Ascending aorta (tissue), 2 donors: ENCODE results near the gene STX7. TPM values are rescaled to one million over a fixed set of nuclear protein-coding genes. Genes with fewer than 3 reads are reported as not detected.

Experiments used
- DNase-seq, 2 donors: peaks; one replicate each; pipeline ENCODE4 v3.0.0-alpha.2; 2019; ENCODE audit warnings: low spot score in 2 of 2
- H3K27ac ChIP-seq, 2 donors: fragments of 200-600 bp; sonication (generic); one replicate each; pipeline ENCODE4 v1.5.1; 2016 to 2017; ENCODE audit warnings: mild to moderate bottlenecking in 1 of 2
- H3K27me3 ChIP-seq: fragments of 200-600 bp; sonication (generic); one replicate; pipeline ENCODE4 v1.5.1; 2017
- H3K36me3 ChIP-seq, 2 donors: fragments of 200-600 bp; sonication (generic); one replicate each; pipeline ENCODE4 v1.5.1; 2016
- H3K4me1 ChIP-seq, 2 donors: fragments of 200-600 bp; sonication (generic); one replicate each; pipeline ENCODE4 v1.5.1; 2016 to 2017; ENCODE audit warnings: mild to moderate bottlenecking in 1 of 2
- H3K4me3 ChIP-seq, 2 donors: fragments of 200-600 bp; sonication (generic); one replicate each; pipeline ENCODE4 v1.5.1; 2016 to 2017; ENCODE audit warnings: mild to moderate bottlenecking in 1 of 2
- H3K9me3 ChIP-seq, 2 donors: fragments of 200-600 bp; sonication (generic); one replicate each; pipeline ENCODE4 v1.5.1; 2016
- intact Hi-C: fragments of 100-400 bp; cut with DNase I; formaldehyde crosslinking; loops from one replicate; pipeline ENCODE4 v1.15.1; 2023
- total RNA-seq: library from RNA; depleted of rRNA; stranded (reverse); fragments of >200 nt; gene quantifications from one replicate; pipeline ENCODE4 v1.1.0, GENCODE V29; 2016
- TF ChIP-seq, protein P1 (sequence below), 3 experiments: fragments of 200-600 bp in 2 of 3; fragments of 450-650 bp in 1 of 3; sonication (generic) in 2 of 3; IDR thresholded peaks; one replicate each; pipeline ENCODE4 v1.5.1; 2016 to 2019; ENCODE audit warnings: antibody characterized with exemption in 3 of 3, mild to moderate bottlenecking in 1 of 3, moderate library complexity in 1 of 3

The STX7 gene
- total RNA-seq, 1 donor from 2014 or later: 18.3 TPM

DNA sequence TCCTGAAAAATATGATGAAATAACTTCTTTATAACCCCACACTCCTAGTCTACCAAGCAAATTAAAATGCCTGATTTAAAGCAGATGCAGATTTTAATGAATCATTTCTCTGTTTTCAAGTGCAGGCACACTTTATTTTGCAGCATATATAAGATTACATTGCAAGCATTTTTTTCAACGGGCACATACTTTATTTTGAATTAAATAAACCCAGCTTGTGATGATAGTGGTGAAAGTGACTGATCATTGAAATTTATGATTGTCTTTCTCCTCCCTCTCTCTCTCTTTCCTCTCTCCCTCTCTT, 99.5 kb downstream of the STX7 start:
- Histone ChIP-seq H3K36me3 (no peaks in the 10 kb centered on the region), H3K27ac (no peak overlapping the region), H3K27me3 (no peaks in the 10 kb centered on the region), H3K9me3 (no peaks in the 10 kb centered on the region), H3K4me1 (no peaks in the 10 kb centered on the region), H3K4me3 (no peak overlapping the region)
- no peak for DNase-seq
- intact Hi-C loops: no loop called here
- TF ChIP-seq, protein P1, sequence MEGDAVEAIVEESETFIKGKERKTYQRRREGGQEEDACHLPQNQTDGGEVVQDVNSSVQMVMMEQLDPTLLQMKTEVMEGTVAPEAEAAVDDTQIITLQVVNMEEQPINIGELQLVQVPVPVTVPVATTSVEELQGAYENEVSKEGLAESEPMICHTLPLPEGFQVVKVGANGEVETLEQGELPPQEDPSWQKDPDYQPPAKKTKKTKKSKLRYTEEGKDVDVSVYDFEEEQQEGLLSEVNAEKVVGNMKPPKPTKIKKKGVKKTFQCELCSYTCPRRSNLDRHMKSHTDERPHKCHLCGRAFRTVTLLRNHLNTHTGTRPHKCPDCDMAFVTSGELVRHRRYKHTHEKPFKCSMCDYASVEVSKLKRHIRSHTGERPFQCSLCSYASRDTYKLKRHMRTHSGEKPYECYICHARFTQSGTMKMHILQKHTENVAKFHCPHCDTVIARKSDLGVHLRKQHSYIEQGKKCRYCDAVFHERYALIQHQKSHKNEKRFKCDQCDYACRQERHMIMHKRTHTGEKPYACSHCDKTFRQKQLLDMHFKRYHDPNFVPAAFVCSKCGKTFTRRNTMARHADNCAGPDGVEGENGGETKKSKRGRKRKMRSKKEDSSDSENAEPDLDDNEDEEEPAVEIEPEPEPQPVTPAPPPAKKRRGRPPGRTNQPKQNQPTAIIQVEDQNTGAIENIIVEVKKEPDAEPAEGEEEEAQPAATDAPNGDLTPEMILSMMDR (IDR thresholded peaks at IDR 0.05): no peak

DNA sequence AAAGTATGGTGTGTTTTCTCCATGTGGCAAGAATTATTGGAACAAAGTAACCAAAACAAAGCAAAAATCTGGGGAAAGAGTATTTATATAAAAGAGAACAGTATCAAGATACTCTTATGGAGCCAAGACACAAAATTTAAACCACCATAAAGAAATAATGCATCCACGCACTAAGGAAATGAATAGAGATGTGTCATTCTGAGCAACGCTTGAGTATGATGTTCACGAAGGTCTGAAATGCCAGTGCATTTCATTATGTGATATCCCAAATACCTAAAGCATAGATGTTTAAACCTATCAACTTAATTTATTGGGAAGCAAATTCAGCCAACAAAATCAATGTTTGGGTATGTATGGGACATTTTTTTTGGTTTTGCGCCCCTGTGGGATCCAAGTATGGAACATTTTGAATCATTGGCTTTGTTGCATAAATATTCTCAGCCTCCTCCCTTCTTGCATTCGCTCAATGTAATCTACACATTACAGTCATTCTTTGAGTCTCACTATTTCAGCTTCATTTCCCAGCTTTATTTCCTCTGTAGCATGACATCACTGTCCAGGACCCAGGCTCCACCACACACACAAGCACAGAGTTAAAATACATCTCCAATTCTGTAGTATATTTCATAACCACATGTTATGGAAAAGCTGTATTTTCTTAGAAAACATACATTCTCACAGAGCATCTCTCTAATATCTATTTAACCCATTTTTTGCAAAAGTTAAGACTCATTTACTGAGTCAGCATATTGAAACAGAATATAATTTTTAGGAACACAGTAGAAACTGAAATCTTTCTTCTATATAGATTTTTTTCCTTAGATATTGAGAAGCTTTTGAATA, 100.0 kb downstream of the STX7 start:
- Histone ChIP-seq H3K4me1 (no peaks in the 10 kb centered on the region), H3K9me3 (no peaks in the 10 kb centered on the region), H3K27me3 (no peaks in the 10 kb centered on the region), H3K27ac (no peak overlapping the region), H3K4me3 (no peak overlapping the region), H3K36me3 (no peaks in the 10 kb centered on the region)
- intact Hi-C loops: no loop called here
- TF ChIP-seq, protein P1 (IDR thresholded peaks at IDR 0.05): no peak
- no peak for DNase-seq

DNA sequence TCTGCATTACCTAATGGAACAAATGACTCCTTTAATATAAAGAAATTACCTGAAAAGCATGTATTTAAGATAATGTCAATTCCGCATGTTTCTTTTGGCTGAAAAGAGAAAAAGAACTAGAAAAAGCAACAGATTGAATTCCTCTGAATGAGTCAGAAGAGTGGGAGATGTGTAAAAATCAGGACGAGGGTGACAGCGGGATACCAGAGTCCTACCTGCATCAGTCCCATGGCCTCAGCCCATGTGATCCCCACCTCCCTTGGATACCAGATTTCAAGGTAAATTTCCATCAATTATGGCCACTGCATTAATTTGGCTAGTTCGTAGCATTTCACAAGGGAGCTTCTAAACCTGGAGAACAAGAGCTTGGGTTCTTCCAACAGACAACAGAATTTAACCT, 101.6 kb downstream of the STX7 start:
- no peaks in the 10 kb centered on the region for H3K4me1 ChIP-seq
- intact Hi-C loops: no loop called here
- DNase-seq: no peak
- TF ChIP-seq, protein P1 (IDR thresholded peaks at IDR 0.05): no peak
- H3K27ac ChIP-seq: no peak overlapping the region
- H3K27me3 ChIP-seq: no peaks in the 10 kb centered on the region
- H3K4me3 ChIP-seq: no peak overlapping the region
- no peaks in the 10 kb centered on the region for H3K9me3 ChIP-seq
- H3K36me3 ChIP-seq: no peaks in the 10 kb centered on the region

DNA sequence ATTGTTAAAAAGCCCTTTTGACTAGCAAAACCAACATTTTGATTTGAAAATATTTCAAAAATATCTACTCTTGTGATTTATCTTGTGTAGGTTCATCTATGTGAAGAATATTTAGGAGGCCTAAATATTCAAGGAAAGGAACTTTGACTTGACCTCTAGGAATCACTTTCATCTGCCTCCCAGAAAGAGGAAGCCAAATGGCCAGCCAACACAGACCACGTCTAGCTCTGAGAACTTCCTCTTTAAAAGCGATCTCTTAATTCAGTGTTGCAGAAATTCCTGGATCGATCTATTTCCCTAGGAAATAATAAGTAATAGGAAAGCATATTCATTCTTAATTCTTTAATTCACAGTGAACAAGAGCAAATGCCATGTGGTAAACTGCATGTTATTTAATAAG, 102.1 kb downstream of the STX7 start:
- Histone ChIP-seq H3K9me3 (no peaks in the 10 kb centered on the region), H3K27me3 (no peaks in the 10 kb centered on the region), H3K4me1 (no peaks in the 10 kb centered on the region), H3K4me3 (no peak overlapping the region), H3K27ac (no peak overlapping the region), H3K36me3 (no peaks in the 10 kb centered on the region)
- TF ChIP-seq, protein P1 (IDR thresholded peaks at IDR 0.05): no peak
- DNase-seq: no peak
- intact Hi-C loops: no loop called here

DNA sequence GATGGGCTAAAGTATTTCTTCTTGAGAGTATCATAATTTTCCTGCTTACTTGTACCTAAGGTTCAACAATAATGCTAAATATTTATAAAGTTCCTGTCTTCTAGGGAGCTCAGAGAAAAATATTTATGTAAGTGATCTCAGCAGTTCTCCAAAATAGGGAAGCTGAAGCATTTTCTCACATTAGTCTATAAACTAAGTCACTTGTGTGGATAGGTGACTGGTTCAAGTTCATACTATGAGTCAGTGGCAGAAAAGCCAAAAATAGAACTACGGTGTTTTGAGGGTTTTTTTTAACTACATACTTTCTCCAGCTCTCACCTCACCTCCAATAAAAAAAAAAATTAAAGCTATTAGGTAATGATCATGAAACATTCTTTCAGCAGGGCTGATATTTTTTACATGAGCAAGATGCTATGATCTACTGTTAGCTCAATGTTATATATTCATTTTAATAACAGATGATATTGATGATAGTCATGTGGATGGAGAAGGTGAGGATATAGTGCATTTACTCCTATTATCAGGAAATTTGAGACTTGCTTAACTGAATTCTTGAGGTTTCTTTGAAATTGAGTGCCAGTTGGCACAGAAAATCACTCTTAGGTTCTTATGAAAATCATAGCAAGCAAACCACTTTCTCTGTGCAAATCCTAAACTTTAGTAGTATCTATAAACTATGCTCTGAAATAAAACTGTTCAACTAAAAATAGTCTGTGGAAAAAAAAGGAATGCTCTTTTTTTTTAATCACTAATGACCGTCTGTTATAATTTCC, 107.6 kb downstream of the STX7 start:
- no peaks in the 10 kb centered on the region for H3K9me3 ChIP-seq
- no peak for DNase-seq
- H3K27me3 ChIP-seq: no peaks in the 10 kb centered on the region
- no peaks in the 10 kb centered on the region for H3K36me3 ChIP-seq
- TF ChIP-seq, protein P1 (IDR thresholded peaks at IDR 0.05): no peak
- H3K4me1 ChIP-seq: peaks cover 0 to 3% of the 10 kb centered on the region in 2 donors
- no peak overlapping the region for H3K27ac ChIP-seq
- intact Hi-C loops: no loop called here
- H3K4me3 ChIP-seq: no peak overlapping the region
